Epithelial cell of esophagus (primary cell): ENCODE data around the gene ZNF827.

Experiments used
- DNase-seq: peaks from one replicate; pipeline ENCODE4 v3.0.0; 2010; ENCODE audit warnings: low read depth
- H3K4me3 ChIP-seq: 2 replicates; pipeline ENCODE4 v1.5.1; 2011; ENCODE audit warnings: mild to moderate bottlenecking, low read length, control low read depth
- CTCF ChIP-seq: IDR thresholded peaks from 2 replicates; pipeline ENCODE4 v1.5.1; 2011; ENCODE audit warnings: low read depth, mild to moderate bottlenecking, low read length, control low read depth, inconsistent platforms; ENCODE audit not compliant: insufficient read depth; ENCODE audit errors: missing control alignments

ZNF827 gene

GRCh38 chr4:145735347-145735675 is 203.3 kb downstream of the ZNF827 start:
- peak; percentile 98 for DNase-seq

GRCh38 chr4:145734576-145735346 is 203.9 kb downstream of the ZNF827 start:
- peak overlapping the region; percentile 37 for H3K4me3 ChIP-seq
- no peak for TF ChIP-seq CTCF
- DNase-seq, result peak; percentile 99

More at GRCh38 chr4:145735347-145735675, 203.3 kb downstream of the ZNF827 start:
- no peak overlapping the region for H3K4me3 ChIP-seq
- TF ChIP-seq CTCF, result no peak

GRCh38 chr4:145734031-145734430 is 204.6 kb downstream of the ZNF827 start:
- DNase-seq, result peak; percentile 45
- no peak for TF ChIP-seq CTCF
- H3K4me3 ChIP-seq, result peak overlapping the region; percentile 37

- peak; percentile 97 for DNase-seq
- TF ChIP-seq CTCF, result no peak
- peak overlapping the region; percentile 45 for H3K4me3 ChIP-seq
These were observed 205.4 kb downstream of the ZNF827 start for GRCh38 chr4:145732895-145733880.

- DNase-seq, result no peak
- no peak for TF ChIP-seq CTCF
- H3K4me3 ChIP-seq, result peak overlapping the region; percentile 45
These were observed 206.4 kb downstream of the ZNF827 start for GRCh38 chr4:145732001-145732815.

- H3K4me3 ChIP-seq, result no peak overlapping the region
- DNase-seq, result no peak
- TF ChIP-seq CTCF, result no peak
These were observed 207.6 kb downstream of the ZNF827 start for GRCh38 chr4:145731028-145731427.
